ENCODE results near the gene PLBD2.
"Not testable (repeated sequence)": the region's sequence is repeated elsewhere in the genome, so short reads cannot be mapped to it uniquely, and the experiment has no call there.

The PLBD2 gene

GRCh38 chr12:113348849-113349536, 9.4 kb upstream of the PLBD2 start:
- no peak overlapping the region for H3K4me3 Mint-ChIP-seq
- no peaks in the 10 kb centered on the region for H3K9me3 Mint-ChIP-seq
- no peaks in the 10 kb centered on the region for H3K4me1 Mint-ChIP-seq (ENCODE audit: low read depth)
- H3K27me3 Mint-ChIP-seq (ENCODE audit: low read depth): peaks cover 23% of the 10 kb centered on the region
- H3K27ac Mint-ChIP-seq: no peak overlapping the region
- no peaks in the 10 kb centered on the region for H3K36me3 Mint-ChIP-seq (ENCODE audit: low read depth)

DNA sequence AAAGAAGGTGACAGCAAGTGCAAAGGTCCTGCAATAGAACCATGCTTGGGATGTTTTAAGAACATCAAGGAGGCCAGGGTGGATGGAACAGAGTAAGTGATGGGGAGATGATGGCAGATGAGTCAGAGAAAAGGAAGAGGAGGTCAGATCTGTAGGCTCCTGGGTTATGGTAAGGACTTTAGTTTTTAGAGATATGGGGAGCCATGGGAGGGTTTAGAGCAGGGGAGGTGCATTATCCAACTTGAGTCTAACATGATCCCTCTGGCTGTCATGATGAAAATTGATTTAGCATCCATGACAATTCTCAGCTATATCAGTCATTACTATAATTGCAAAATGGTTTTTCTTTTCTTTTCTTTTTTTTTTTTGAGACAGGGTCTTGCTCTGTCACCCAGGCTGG, 7.3 kb upstream of the PLBD2 start:
- peaks cover 23% of the 10 kb centered on the region for H3K27me3 Mint-ChIP-seq (ENCODE audit: low read depth)
- no peak overlapping the region for H3K4me3 Mint-ChIP-seq
- H3K4me1 Mint-ChIP-seq (ENCODE audit: low read depth): no peaks in the 10 kb centered on the region
- no peaks in the 10 kb centered on the region for H3K36me3 Mint-ChIP-seq (ENCODE audit: low read depth)
- no peak overlapping the region for H3K27ac Mint-ChIP-seq
- no peaks in the 10 kb centered on the region for H3K9me3 Mint-ChIP-seq

DNA sequence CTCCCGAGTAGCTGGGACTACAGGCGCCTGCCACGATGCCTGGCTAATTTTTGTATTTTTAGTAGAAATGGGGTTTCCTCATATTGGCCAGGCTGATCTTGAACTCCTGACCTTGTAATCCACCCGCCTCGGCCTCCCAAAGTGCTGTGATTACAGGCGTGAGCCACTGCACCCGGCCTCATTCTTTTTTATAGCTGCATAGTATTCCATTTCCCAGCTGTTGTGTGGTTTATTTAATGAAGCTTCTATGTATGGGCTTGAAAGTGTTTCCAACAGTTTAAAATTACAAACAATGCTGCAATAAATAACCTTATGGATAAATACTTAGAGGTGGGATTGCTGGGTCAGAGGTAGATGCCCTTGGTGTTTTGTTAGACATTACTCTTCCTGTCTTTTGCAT, 4.2 kb upstream of the PLBD2 start:
- H3K27me3 Mint-ChIP-seq (ENCODE audit: low read depth): peaks cover 20% of the 10 kb centered on the region
- not testable (repeated sequence) for H3K4me3 Mint-ChIP-seq; H3K4me1 Mint-ChIP-seq (ENCODE audit: low read depth); H3K27ac Mint-ChIP-seq; H3K9me3 Mint-ChIP-seq; H3K36me3 Mint-ChIP-seq (ENCODE audit: low read depth)

- Mint-ChIP-seq H3K4me3 (peak overlapping the region; percentile 87), H3K36me3 (ENCODE audit: low read depth) (no peaks in the 10 kb centered on the region), H3K4me1 (ENCODE audit: low read depth) (peaks cover 14% of the 10 kb centered on the region), H3K9me3 (no peaks in the 10 kb centered on the region), H3K27ac (peak overlapping the region; percentile 64), H3K27me3 (ENCODE audit: low read depth) (no peaks in the 10 kb centered on the region)
These were observed 949 bp downstream of the PLBD2 start for GRCh38 chr12:113359133-113359938.

DNA sequence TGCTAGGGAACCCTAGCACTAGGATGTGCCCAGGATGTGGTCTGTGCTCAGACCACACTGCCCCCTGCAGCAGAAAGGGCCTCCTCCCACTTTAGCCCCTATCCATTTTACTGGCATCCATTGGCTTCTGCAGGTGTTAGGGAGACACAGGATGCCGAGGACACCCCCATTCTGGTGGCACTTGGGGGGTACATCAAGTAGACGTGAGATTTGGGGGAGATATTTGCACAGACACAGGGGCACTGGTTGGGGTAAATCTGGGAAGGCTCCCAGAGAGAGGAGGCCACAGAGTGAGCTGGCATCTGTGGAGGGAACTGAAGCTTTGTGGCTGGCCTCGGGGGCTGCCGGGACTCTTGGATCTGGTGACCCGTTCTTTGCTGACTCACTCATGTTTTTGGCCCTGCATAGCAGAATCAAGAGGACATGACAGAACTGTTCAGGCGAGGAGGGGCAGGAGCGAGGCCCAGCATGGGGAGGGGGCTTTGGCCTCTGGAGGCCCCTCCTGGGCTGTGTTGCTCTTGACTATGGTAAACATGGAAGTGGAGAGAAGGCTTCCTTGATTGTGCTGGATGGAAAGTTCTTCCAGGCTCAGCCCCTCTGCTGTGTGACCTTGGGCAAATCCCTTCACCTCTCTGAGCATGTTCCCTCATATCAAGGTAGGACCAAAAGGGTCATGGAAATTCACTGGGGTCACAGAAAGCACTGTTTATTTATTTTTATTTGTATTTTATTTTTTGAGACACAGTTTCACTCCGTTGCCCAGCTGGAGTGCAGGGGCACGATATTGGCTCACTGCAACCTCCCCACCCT, 1.8 kb downstream of the PLBD2 start:
- Mint-ChIP-seq H3K9me3 (no peaks in the 10 kb centered on the region), H3K4me1 (ENCODE audit: low read depth) (peaks cover 14% of the 10 kb centered on the region), H3K4me3 (peak overlapping the region; percentile 87), H3K27ac (no peak overlapping the region), H3K27me3 (ENCODE audit: low read depth) (no peaks in the 10 kb centered on the region), H3K36me3 (ENCODE audit: low read depth) (no peaks in the 10 kb centered on the region)

DNA sequence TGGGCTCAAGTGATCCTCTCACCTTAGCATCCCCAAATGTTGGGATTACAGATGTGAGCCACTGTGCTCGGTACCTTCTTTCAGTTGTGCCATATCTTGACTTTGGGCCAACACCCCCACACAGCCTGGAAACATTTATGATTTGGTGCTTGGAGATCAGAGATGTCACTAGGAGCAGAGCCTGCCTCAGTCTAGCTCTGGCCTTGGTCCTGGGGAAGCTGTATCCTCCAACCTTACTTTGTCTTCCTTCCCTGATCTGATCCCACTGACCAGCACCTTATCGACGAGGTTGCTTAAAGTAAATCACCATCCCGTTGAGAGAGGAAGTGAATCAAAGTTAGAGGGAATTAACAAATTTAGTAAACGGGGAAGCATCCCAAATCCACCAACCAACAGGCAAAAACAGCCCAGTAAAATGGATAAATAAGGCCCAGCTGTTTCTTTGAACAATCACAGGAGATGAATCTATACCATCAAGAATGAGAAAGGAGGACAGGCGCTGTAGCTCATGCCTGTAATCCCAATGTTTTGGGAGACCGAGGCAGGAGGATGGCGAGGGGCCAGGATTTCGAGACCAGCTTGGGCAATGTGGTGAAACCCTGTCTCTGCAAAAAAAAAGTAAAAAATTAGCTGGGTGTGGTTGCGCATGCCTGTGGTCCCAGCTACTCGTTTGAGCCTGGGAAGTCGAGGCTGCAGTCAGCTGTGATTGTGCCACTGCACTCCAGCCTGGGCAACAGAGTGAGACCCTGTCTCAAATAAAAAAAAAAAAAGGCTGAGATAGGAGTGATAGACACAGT, 3.4 kb downstream of the PLBD2 start:
- Mint-ChIP-seq H3K27ac (no peak overlapping the region), H3K4me1 (ENCODE audit: low read depth) (peaks cover 16% of the 10 kb centered on the region)

GRCh38 chr12:113364698-113365097, 6.3 kb downstream of the PLBD2 start:
- Mint-ChIP-seq H3K27me3 (ENCODE audit: low read depth) (no peaks in the 10 kb centered on the region), H3K9me3 (no peaks in the 10 kb centered on the region), H3K4me1 (ENCODE audit: low read depth) (peaks cover 10% of the 10 kb centered on the region), H3K4me3 (no peak overlapping the region), H3K27ac (no peak overlapping the region), H3K36me3 (ENCODE audit: low read depth) (no peaks in the 10 kb centered on the region)

More for the DNA sequence above, 3.4 kb downstream of the PLBD2 start:
- H3K36me3 Mint-ChIP-seq (ENCODE audit: low read depth): no peaks in the 10 kb centered on the region
- H3K9me3 Mint-ChIP-seq: no peaks in the 10 kb centered on the region
- H3K27me3 Mint-ChIP-seq (ENCODE audit: low read depth): no peaks in the 10 kb centered on the region
- H3K4me3 Mint-ChIP-seq: no peak overlapping the region

GRCh38 chr12:113365639-113366395, 7.4 kb downstream of the PLBD2 start:
- no peak overlapping the region for H3K27ac Mint-ChIP-seq
- H3K4me3 Mint-ChIP-seq: no peak overlapping the region
- H3K9me3 Mint-ChIP-seq: no peaks in the 10 kb centered on the region
- H3K36me3 Mint-ChIP-seq (ENCODE audit: low read depth): peaks cover under 1% of the 10 kb centered on the region
- H3K27me3 Mint-ChIP-seq (ENCODE audit: low read depth): no peaks in the 10 kb centered on the region
- H3K4me1 Mint-ChIP-seq (ENCODE audit: low read depth): peaks cover 9% of the 10 kb centered on the region

DNA sequence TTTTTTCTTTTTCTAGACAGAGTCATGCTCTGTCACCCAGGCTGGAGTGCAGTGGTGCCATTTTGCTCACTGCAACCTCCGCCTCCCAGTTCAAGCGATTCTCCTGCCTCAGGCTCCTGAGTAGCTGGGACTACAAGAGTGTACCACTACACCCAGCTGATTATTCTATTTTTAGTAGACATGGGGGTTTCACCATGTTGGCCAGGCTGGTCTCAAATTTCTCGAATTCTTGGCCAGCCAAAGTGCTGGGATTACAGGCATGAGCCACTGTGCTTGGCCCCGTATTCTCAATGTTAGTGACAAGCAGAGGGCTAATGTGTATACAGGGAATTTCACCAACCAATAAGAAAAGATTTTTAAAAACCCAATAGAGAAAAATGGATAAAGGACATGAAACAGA, 8.4 kb downstream of the PLBD2 start:
- H3K9me3 Mint-ChIP-seq: no peaks in the 10 kb centered on the region
- no peaks in the 10 kb centered on the region for H3K27me3 Mint-ChIP-seq (ENCODE audit: low read depth)
- H3K27ac Mint-ChIP-seq: no peak overlapping the region
- peaks cover 9% of the 10 kb centered on the region for H3K4me1 Mint-ChIP-seq (ENCODE audit: low read depth)
- peaks cover 4% of the 10 kb centered on the region for H3K36me3 Mint-ChIP-seq (ENCODE audit: low read depth)
- H3K4me3 Mint-ChIP-seq: no peak overlapping the region

- Mint-ChIP-seq H3K4me1 (ENCODE audit: low read depth) (peaks cover 8% of the 10 kb centered on the region), H3K27me3 (ENCODE audit: low read depth) (no peaks in the 10 kb centered on the region), H3K27ac (no peak overlapping the region), H3K36me3 (ENCODE audit: low read depth) (peaks cover 5% of the 10 kb centered on the region), H3K4me3 (no peak overlapping the region), H3K9me3 (no peaks in the 10 kb centered on the region)
These were observed 9.9 kb downstream of the PLBD2 start for GRCh38 chr12:113368331-113368730.

- Mint-ChIP-seq H3K9me3 (no peaks in the 10 kb centered on the region), H3K4me3 (no peak overlapping the region), H3K4me1 (ENCODE audit: low read depth) (peaks cover 8% of the 10 kb centered on the region), H3K27me3 (ENCODE audit: low read depth) (no peaks in the 10 kb centered on the region), H3K36me3 (ENCODE audit: low read depth) (peaks cover 8% of the 10 kb centered on the region), H3K27ac (no peak overlapping the region)
These were observed 11.1 kb downstream of the PLBD2 start for GRCh38 chr12:113369391-113369985.

GRCh38 chr12:113370923-113371682, 12.7 kb downstream of the PLBD2 start:
- Mint-ChIP-seq H3K9me3 (no peaks in the 10 kb centered on the region), H3K27ac (peak overlapping the region; percentile 65), H3K27me3 (ENCODE audit: low read depth) (no peaks in the 10 kb centered on the region), H3K4me3 (no peak overlapping the region), H3K4me1 (ENCODE audit: low read depth) (peaks cover 6% of the 10 kb centered on the region), H3K36me3 (ENCODE audit: low read depth) (peaks cover 8% of the 10 kb centered on the region)

DNA sequence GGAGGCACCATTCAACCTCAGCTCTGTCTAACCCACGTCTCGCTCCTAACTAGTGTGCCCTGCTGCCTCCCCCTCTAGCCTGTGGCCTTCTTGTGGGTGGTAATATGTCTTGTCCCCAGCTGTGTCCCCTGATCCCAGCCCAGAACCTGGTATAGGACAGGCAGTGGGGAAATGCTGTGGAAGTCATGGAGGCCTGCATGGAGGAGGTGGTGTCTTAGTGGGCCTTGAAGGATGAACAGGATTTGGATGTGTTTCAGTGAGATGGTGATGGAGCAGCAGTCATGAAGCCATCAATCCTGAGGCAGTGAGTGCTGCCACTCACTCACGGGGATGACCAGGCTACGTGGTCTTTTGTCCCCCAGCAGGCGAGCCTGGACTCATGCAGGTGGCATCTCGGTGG, 13.4 kb downstream of the PLBD2 start:
- Mint-ChIP-seq H3K27ac (no peak overlapping the region), H3K4me1 (ENCODE audit: low read depth) (peaks cover 6% of the 10 kb centered on the region), H3K4me3 (no peak overlapping the region), H3K36me3 (ENCODE audit: low read depth) (peaks cover 8% of the 10 kb centered on the region), H3K9me3 (no peaks in the 10 kb centered on the region), H3K27me3 (ENCODE audit: low read depth) (no peaks in the 10 kb centered on the region)

All from T-helper 1 cell treated with Interleukin-12 subunit alpha and Interleukin-12 subunit beta and Interleukin-4 antibody, amounts not matched to agents 30 μg/mL and 1 μg/mL, for 36 hours (primary cell).